ENCODE data around the gene ALDH1A2. TPM values are rescaled to one million over a fixed set of nuclear protein-coding genes. Genes with fewer than 3 reads are reported as not detected.

The ALDH1A2 gene
- total RNA-seq, 1 donor from 2014 or later, result 2.4 TPM

DNA sequence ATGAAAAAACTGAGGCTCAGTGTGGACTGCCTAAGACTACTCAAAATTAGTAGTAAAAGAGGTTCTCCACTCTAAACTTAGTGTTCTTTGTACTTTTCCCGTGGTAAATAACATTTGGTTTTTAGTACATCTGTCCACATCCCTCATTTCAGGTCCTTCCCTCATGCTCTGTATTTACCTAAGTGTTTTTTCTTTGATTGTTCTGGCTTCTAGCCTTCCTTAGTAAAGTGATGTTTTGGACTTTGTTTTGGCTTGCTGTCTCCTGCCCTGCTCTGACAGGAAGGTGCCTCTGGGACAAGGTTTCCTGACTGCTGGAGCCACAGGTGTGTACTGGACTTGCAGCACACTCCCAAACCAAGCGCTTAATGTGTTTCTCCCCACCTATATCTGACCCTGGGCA, 29.9 kb upstream of the ALDH1A2 start:
- H3K27ac Mint-ChIP-seq, result no peak overlapping the region
- H3K4me3 Mint-ChIP-seq (ENCODE audit: low read depth), result no peak overlapping the region
- H3K4me1 Mint-ChIP-seq (ENCODE audit: low read depth), result no peaks in the 10 kb centered on the region
- no peaks in the 10 kb centered on the region for H3K27me3 Mint-ChIP-seq
- H3K36me3 Mint-ChIP-seq (ENCODE audit: insufficient read depth), result no peaks in the 10 kb centered on the region
- no peak for DNase-seq (ENCODE audit: low spot score, unreplicated experiment)
- TF ChIP-seq, protein P1, sequence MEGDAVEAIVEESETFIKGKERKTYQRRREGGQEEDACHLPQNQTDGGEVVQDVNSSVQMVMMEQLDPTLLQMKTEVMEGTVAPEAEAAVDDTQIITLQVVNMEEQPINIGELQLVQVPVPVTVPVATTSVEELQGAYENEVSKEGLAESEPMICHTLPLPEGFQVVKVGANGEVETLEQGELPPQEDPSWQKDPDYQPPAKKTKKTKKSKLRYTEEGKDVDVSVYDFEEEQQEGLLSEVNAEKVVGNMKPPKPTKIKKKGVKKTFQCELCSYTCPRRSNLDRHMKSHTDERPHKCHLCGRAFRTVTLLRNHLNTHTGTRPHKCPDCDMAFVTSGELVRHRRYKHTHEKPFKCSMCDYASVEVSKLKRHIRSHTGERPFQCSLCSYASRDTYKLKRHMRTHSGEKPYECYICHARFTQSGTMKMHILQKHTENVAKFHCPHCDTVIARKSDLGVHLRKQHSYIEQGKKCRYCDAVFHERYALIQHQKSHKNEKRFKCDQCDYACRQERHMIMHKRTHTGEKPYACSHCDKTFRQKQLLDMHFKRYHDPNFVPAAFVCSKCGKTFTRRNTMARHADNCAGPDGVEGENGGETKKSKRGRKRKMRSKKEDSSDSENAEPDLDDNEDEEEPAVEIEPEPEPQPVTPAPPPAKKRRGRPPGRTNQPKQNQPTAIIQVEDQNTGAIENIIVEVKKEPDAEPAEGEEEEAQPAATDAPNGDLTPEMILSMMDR (IDR thresholded peaks at IDR 0.05; ENCODE audit: unreplicated experiment), result no peak
- no peaks in the 10 kb centered on the region for H3K9me3 Mint-ChIP-seq (ENCODE audit: low read depth)

DNA sequence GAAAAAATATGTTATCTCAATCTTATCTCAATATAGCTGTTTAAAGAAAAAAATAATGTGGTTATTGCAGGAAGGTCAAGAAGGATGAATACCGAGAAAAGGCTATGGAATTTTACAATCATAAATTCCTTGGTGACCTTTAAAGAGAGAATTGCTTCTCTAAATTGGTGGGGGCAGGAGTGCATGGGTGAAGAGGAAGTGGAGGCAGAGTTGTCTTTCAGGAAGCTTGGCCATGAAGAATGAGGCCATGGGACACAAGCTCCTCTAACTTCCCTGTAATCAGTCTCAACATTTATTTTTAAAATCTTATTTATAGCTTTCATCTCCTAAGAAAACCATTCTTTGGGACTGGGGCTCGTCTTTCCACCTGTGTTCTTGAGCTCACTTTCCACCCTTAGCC, 22.4 kb upstream of the ALDH1A2 start:
- H3K4me3 Mint-ChIP-seq (ENCODE audit: low read depth), result no peak overlapping the region

DNA sequence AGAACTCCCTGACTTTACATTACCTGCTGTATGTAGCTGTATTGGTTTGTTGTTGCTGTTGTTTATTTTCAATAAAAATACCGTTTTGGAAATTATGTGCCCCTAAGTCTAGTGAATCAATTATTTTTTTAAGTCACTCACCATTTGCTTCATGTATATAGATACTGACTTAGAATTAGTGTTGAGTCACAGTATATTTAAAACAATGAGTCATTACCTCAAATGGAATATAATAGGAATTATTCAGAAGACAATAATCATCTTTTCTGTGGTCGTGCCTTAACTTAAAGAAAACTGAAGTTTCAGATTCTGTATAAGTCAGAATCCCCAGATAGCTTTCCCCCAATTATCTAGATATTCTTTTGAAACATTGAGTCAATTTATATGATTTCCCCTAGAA, 21.0 kb upstream of the ALDH1A2 start:
- no peaks in the 10 kb centered on the region for H3K4me1 Mint-ChIP-seq (ENCODE audit: low read depth)
- H3K4me3 Mint-ChIP-seq (ENCODE audit: low read depth), result no peak overlapping the region
- no peaks in the 10 kb centered on the region for H3K36me3 Mint-ChIP-seq (ENCODE audit: insufficient read depth)
- H3K9me3 Mint-ChIP-seq (ENCODE audit: low read depth), result peaks cover 4% of the 10 kb centered on the region
- no peak for DNase-seq (ENCODE audit: low spot score, unreplicated experiment)
- no peak overlapping the region for H3K27ac Mint-ChIP-seq
- peaks cover 3% of the 10 kb centered on the region for H3K27me3 Mint-ChIP-seq
- TF ChIP-seq, protein P1 (IDR thresholded peaks at IDR 0.05; ENCODE audit: unreplicated experiment), result no peak

More for the DNA sequence above, 22.4 kb upstream of the ALDH1A2 start:
- Mint-ChIP-seq H3K36me3 (ENCODE audit: insufficient read depth) (no peaks in the 10 kb centered on the region), H3K27ac (no peak overlapping the region), H3K27me3 (peaks cover 3% of the 10 kb centered on the region), H3K4me1 (ENCODE audit: low read depth) (no peaks in the 10 kb centered on the region), H3K9me3 (ENCODE audit: low read depth) (peaks cover 4% of the 10 kb centered on the region)
- no peak for DNase-seq (ENCODE audit: low spot score, unreplicated experiment)
- TF ChIP-seq, protein P1 (IDR thresholded peaks at IDR 0.05; ENCODE audit: unreplicated experiment), result no peak

DNA sequence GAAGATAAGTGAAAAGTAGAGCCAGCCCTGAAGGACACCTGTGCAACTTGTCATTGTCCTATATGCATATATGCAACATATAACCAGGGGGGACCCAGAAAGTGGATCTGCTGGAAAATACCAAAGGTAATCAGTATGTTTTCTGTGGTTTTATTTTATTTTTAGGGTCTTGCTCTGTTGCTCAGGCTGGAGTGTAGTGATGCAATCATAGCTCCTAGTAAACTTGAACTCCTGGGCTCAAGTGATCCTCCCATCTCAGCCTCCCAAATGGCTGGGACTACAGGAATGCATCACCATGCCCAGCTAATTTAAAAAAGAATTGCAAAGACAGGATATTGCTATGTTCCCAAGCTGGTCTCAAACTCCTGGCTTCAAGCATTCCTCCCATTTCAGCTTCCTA, 18.0 kb upstream of the ALDH1A2 start:
- Mint-ChIP-seq H3K36me3 (ENCODE audit: insufficient read depth) (no peaks in the 10 kb centered on the region), H3K27ac (no peak overlapping the region), H3K27me3 (peaks cover 10% of the 10 kb centered on the region), H3K9me3 (ENCODE audit: low read depth) (no peaks in the 10 kb centered on the region), H3K4me3 (ENCODE audit: low read depth) (no peak overlapping the region), H3K4me1 (ENCODE audit: low read depth) (no peaks in the 10 kb centered on the region)
- TF ChIP-seq, protein P1 (IDR thresholded peaks at IDR 0.05; ENCODE audit: unreplicated experiment), result no peak
- DNase-seq (ENCODE audit: low spot score, unreplicated experiment), result no peak

DNA sequence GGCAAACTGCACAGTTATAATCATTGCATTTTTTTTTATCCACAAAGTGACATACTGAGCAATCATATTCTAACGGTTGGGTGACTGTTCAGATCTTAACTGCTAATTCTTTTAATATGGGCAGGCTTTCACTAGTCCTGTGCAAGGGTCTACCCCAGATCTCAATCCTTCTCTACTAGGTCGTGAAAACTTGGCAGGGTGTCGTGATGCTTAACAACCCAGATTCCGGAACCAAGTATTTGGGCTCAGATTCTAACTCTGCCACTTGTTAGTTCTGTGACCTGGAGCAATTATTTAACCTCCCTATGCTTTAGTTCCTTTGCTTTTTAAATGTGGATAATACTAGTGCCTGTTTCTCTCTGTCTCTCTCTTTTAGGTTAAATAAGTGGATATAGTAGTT, 16.4 kb upstream of the ALDH1A2 start:
- Mint-ChIP-seq H3K9me3 (ENCODE audit: low read depth) (no peaks in the 10 kb centered on the region), H3K4me1 (ENCODE audit: low read depth) (no peaks in the 10 kb centered on the region), H3K27ac (no peak overlapping the region), H3K36me3 (ENCODE audit: insufficient read depth) (no peaks in the 10 kb centered on the region), H3K4me3 (ENCODE audit: low read depth) (no peak overlapping the region), H3K27me3 (peaks cover 15% of the 10 kb centered on the region)
- no peak for DNase-seq (ENCODE audit: low spot score, unreplicated experiment)
- TF ChIP-seq, protein P1 (IDR thresholded peaks at IDR 0.05; ENCODE audit: unreplicated experiment), result no peak
